Skin epidermis (tissue), 12 donors: ENCODE results near the gene FLNC.
A peak's percentile ranks its signal among the peaks of the same experiment; 100 is the strongest.

Experiments used
- H3K27ac ChIP-seq, 21 experiments: fragments of 200-600 bp; sonication (generic) in 11 of 21; one replicate each; pipeline ENCODE4 v1.5.0; 2020; ENCODE audit warnings: mild to moderate bottlenecking in 3 of 21, inconsistent platforms in 2 of 21, moderate library complexity in 2 of 21
- H3K4me3 ChIP-seq, 7 experiments: fragments of 200-600 bp; sonication (generic) in 2 of 7; one replicate each; pipeline ENCODE4 v1.5.0; 2020; ENCODE audit warnings: inconsistent platforms in 2 of 7, mild to moderate bottlenecking in 2 of 7, moderate library complexity in 1 of 7

Gene FLNC

GRCh38 chr7:128885370-128886187 is 55.4 kb downstream of the FLNC start:
- Histone ChIP-seq H3K27ac (no peak overlapping the region), H3K4me3 (no peak overlapping the region)

DNA sequence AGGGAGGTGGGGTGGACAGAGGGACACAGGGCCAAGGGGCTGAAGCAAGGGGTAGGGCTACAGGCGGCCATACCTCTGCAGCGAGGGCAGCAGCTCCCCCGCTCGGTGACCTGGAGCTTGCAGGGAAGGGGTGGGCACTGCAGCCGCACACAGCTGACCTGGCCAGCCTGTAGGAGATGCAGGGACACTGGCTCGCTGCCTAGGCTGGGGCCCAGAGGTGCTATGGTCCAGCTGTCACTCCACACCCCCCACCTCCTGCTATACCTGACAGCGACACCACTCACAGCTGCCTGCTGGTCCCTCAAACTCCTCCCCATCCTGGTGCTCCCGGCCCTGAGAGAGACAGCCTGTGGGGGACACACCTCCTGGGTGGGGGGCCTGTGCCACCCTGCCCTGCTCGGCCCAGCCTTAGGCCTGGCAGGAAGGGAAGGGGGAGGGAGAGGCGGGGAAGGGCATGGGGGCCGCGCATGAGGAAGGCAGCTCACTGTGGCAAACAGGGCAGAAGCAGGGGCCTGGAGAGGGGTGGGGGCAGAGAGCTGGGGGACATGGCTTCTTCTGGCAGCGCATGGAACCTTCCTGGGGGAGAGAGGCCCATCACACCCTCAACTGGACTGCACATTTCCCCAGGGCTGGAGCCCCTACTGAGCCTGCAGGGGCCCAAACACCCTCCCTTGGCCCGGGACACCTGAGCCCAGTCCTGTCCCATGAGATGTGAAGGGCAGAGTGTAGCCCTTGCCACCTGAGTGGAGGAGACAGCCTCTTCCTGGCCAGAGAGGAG is 56.4 kb downstream of the FLNC start:
- no peak overlapping the region for H3K4me3 ChIP-seq
- H3K27ac ChIP-seq, result no peak overlapping the region

DNA sequence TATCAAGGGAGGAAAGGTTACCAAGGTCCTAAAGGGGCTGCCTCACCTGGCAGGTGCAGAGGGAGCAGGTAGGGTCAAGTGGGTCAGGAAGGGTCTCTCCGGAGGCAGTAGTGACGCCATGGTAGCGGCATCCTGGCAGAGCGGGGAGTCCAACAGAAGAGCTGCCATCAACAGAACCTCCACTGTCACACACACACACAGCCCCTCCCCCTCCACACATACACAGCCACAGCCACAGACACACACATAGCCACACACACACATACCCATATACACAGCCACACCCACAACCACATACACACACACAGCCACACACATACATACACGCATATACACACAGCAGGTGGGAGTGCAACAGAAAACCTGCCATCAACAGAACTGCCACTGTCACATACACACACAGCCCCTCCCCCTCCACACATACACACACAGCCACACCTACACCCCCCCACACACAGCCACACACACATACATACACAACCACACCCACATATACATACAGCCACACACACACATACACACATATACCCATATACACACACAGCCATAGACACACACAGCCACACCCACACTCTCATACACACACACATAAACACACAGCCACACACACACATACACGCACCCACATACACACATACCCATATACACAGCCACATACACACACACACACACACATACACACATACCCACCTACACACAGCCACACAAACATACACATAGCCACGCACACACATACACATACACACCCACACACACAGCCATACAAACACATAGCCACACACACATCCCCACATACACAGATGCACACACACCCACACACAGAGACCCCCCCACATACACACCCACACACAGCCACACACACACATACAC is 57.2 kb downstream of the FLNC start:
- Histone ChIP-seq H3K4me3 (no peak overlapping the region), H3K27ac (no peak overlapping the region)

DNA sequence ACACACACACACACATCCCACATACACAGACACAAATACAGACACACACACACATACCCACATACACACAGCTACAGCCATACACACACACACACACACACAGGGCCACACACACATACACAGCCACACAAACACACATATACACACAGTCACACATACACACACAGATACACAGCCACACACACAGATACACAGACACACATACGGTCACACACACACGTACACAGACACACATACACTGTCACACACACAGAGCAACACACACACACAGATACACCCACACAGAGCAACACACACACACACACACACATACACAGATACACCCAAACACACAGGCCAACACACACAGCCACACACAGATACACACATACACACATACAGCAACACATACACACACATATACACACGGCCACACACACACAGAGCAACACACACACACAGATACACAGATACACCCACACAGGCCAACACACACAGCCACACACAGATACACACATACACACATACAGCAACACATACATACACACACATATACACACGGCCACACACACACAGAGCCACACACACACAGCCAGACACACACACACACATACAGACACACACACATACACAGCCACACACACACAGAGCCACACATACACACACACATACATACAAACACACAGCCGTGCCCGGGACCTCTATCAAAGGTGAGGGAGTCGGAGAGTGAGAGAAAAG is 58.0 kb downstream of the FLNC start:
- no peak overlapping the region for H3K27ac ChIP-seq
- H3K4me3 ChIP-seq, result no peak overlapping the region

DNA sequence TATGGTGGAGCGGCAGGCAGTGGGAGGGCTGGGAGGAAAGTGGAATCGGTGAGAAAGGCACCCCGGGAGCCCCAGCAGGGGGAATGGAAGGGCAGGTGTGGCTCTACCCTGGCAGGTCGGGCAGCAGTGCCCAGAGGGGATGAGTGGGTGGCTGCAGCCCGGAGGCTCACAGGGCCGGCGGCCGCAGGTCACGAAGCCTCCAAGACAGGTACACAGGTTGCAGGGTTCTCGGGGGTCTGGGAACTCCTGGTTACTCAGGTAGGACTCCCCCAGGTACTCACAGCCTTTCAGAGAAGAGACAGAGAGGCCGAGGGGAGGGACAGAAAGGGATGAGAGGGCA is 58.5 kb downstream of the FLNC start:
- no peak overlapping the region for H3K4me3 ChIP-seq
- no peak overlapping the region for H3K27ac ChIP-seq

GRCh38 chr7:128889121-128889520 is 58.9 kb downstream of the FLNC start:
- no peak overlapping the region for H3K4me3 ChIP-seq
- H3K27ac ChIP-seq, result no peak overlapping the region

GRCh38 chr7:128890306-128891109 is 60.3 kb downstream of the FLNC start:
- H3K27ac ChIP-seq, result peak overlapping the region in 1 of 21 experiments; percentile 20
- peak overlapping the region; percentile 10 to 35 (median 28) for H3K4me3 ChIP-seq

DNA sequence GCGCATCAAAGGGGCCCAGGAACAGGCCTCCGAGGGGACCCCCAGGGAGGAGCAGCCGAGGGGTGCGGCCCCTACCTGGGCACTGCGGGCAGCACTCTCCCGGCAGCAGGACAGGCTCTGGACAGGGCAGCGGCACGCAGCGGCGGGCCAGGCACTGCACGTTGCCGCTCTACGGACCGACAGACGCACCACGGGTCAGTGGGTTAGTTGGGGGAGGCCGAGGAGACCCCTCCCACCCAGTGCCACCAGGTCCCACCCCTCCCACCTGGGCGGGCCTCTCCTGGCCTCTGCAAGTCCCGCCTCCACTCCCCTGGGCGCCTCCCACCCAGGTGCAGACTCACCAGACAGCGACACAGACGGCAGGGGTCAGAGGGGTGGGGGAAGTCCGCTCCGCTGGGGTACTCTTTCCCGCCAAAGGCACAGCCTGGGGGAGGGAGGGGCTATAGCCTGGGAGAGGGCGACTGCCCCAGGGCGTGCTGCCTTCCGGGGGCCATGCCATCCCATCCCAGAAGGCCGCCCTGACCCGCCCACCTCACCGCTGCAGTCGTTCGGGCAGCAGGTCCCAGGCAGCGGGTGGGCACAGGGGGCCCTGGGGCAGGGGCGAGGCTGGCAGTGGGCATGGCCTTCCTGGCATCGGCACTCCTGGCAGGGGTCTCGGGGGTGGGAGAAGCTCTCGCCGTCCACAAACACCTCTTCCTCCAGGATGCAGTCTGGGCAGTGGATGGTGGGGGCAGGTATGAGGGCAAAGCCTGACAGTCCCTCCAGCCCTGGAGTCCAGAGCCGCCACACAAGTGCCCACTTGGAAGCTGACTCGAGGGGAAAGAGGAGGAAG is 61.1 kb downstream of the FLNC start:
- peak overlapping the region in 1 of 21 experiments; percentile 20 for H3K27ac ChIP-seq
- H3K4me3 ChIP-seq, result peak overlapping the region; percentile 10 to 35 (median 28)

GRCh38 chr7:128891942-128892269 is 61.7 kb downstream of the FLNC start:
- Histone ChIP-seq H3K4me3 (no peak overlapping the region), H3K27ac (no peak overlapping the region)

DNA sequence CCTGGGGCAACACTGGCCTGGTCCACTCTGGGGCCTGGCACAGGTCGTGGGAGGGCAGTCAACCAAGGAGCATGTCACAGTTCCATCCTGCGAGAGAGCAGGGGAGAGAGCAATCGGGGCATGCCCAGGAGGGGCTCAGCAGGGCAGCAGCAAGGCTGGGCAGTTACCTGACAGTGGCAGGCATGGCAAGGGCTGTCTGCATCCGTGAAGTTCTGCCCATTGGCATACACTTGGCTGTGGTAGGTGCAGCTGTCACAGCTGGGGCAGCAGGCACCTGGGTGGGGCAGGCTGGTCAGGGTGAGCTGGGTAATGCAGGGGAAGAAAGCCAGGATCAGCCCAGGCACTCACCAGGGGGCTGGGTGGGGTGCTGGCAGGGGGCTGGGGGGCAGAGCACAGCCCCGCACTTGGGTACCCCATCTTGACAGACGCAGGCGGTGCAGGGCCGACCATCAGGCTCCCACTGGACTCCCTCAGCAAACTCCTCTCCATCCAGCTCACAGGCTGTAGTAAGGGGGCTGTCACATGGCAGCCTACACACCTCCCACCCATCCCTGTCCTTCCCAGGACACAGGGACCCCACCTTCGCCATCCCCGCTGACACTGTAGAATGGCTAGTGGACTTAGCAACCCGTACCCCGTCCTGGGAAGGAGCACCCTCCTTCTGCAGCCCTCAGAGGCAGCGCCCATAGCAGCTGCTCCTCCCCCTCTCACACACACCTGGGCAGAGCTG is 62.5 kb downstream of the FLNC start:
- no peak overlapping the region for H3K27ac ChIP-seq

GRCh38 chr7:128893251-128894100 is 63.3 kb downstream of the FLNC start:
- Histone ChIP-seq H3K4me3 (no peak overlapping the region), H3K27ac (no peak overlapping the region)

More for the DNA sequence above, 62.5 kb downstream of the FLNC start:
- no peak overlapping the region for H3K4me3 ChIP-seq

- H3K4me3 ChIP-seq, result no peak overlapping the region
Measured at GRCh38 chr7:128894101-128894440, 63.9 kb downstream of the FLNC start.

GRCh38 chr7:128895320-128895719 is 65.1 kb downstream of the FLNC start:
- H3K4me3 ChIP-seq, result no peak overlapping the region
- no peak overlapping the region for H3K27ac ChIP-seq

More at GRCh38 chr7:128894101-128894440, 63.9 kb downstream of the FLNC start:
- H3K27ac ChIP-seq, result no peak overlapping the region

GRCh38 chr7:128899392-128899791 is 69.2 kb downstream of the FLNC start:
- no peak overlapping the region for H3K4me3 ChIP-seq
- no peak overlapping the region for H3K27ac ChIP-seq

DNA sequence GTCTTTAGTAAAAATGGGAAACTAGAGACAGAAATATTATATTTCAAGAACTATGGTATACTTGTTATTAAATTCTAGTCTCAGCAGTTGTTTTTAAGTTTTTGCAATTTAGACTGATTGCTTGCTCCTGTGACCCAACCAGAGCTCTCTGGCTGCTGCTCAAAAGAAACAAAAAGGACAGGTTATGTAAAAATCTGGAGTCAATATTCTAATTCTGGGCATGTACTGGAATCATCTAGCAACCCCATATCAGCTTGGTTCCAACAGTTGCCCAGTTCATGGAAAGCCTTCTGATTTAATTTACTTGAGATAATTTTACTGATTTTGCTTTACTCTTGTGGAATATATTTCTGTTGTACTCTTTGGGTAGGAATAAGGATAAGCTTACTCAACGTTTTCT is 70.0 kb downstream of the FLNC start:
- H3K27ac ChIP-seq, result no peak overlapping the region
- H3K4me3 ChIP-seq, result no peak overlapping the region

- H3K4me3 ChIP-seq, result no peak overlapping the region
- H3K27ac ChIP-seq, result peak overlapping the region in 1 of 21 experiments; percentile 42
Measured at GRCh38 chr7:128902761-128903585, 72.8 kb downstream of the FLNC start.
